ENCODE results near the gene WNT7A.

DNA sequence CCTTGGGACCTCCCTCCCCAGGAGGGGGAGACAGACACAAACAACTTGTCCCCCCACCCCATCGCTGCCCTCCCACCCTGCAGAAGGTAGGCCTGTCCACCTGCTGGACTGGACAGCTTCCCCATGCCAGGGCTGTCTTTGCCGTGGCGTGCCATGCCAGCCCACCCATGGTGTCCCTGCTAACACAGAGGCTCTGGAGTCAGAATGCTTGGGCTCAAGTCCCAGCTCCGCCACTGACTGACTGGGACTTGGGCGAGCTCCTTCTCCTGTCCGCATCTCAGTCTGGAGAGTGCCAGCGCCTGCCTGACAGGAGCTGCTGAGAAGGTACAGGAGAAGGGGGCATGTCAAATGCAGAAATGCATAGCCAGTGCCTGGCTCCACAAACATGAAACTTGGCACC, 23.9 kb downstream of the WNT7A start:
- TF ChIP-seq, protein P1, sequence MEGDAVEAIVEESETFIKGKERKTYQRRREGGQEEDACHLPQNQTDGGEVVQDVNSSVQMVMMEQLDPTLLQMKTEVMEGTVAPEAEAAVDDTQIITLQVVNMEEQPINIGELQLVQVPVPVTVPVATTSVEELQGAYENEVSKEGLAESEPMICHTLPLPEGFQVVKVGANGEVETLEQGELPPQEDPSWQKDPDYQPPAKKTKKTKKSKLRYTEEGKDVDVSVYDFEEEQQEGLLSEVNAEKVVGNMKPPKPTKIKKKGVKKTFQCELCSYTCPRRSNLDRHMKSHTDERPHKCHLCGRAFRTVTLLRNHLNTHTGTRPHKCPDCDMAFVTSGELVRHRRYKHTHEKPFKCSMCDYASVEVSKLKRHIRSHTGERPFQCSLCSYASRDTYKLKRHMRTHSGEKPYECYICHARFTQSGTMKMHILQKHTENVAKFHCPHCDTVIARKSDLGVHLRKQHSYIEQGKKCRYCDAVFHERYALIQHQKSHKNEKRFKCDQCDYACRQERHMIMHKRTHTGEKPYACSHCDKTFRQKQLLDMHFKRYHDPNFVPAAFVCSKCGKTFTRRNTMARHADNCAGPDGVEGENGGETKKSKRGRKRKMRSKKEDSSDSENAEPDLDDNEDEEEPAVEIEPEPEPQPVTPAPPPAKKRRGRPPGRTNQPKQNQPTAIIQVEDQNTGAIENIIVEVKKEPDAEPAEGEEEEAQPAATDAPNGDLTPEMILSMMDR (IDR thresholded peaks at IDR 0.05; ENCODE audit: low read length) = no peak
- no peak for TF ChIP-seq EZH2 (IDR thresholded peaks at IDR 0.05; ENCODE audit: borderline replicate concordance, low read length)

All from OCI-LY1 (cell line).